Measurements from ENCODE around the gene ELF5.

ELF5 gene

DNA sequence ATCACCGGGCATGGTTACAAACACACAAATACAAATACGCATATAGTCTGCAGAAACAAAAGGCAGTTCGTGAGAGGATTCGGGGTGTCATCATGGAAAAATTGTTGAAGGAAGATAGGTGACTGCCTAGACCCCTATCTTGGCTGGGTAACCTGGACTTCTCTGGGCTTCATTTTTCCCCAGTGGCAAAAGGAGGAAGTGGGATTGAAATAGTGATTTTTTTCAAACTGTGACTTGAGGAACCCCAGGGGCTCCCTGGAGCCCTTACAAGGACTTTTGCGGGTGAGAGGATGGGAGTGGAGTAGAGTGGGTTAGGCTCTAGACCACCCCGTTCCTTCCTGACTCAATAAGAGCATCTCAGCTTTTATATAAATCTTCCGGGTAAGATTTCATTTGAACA is 1.0 kb upstream of the ELF5 start:
- no peak for DNase-seq (ENCODE audit: low read depth)
- no peak overlapping the region for H3K4me3 ChIP-seq (replicated peaks; ENCODE audit: low read depth, low read length)
- TF ChIP-seq, protein P1, sequence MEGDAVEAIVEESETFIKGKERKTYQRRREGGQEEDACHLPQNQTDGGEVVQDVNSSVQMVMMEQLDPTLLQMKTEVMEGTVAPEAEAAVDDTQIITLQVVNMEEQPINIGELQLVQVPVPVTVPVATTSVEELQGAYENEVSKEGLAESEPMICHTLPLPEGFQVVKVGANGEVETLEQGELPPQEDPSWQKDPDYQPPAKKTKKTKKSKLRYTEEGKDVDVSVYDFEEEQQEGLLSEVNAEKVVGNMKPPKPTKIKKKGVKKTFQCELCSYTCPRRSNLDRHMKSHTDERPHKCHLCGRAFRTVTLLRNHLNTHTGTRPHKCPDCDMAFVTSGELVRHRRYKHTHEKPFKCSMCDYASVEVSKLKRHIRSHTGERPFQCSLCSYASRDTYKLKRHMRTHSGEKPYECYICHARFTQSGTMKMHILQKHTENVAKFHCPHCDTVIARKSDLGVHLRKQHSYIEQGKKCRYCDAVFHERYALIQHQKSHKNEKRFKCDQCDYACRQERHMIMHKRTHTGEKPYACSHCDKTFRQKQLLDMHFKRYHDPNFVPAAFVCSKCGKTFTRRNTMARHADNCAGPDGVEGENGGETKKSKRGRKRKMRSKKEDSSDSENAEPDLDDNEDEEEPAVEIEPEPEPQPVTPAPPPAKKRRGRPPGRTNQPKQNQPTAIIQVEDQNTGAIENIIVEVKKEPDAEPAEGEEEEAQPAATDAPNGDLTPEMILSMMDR (IDR thresholded peaks at IDR 0.05; ENCODE audit: low read length, missing control alignments), result no peak

DNA sequence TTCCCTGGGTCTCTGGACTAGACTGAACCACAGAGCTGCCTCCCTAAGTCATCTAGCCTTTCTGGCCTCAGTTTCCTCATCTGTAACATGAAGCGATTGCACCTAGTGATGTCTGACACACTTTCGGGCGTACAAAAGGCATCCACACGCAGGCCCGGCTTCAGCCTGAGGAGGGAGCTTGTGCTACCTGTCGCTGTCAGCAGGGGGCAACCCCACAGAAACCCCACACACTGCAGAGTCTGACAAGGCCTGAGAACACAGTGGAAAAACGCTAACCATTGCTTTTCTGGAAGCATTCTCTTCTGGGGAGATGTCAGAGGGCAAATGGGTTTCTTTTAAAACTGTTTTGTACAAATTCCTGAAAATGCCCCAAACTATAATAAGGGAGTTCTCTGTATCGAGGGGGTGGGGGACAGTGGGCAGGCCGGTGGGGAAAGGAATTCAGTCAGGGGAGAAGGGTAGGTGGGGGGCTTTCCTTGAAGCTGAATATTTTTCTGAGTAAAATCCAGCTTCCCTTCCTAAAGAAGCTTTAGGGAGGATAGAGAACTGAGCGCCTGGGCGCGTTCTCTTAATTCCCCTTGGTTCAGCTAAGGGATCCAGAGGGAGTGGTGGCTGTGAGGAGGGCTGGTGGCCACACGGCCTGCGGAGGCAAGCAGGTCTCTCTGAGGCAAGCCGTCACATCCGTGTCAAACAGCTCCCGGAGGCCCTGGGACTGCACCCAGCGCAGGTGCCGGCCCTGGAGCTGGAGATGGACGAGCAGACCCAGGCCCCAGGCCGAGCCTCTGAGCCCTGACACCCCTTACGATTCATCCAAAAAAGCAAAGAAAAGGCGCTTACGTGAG is 533 bp downstream of the ELF5 start:
- peak; percentile 65 for DNase-seq (ENCODE audit: low read depth)
- TF ChIP-seq, protein P1 (IDR thresholded peaks at IDR 0.05; ENCODE audit: low read length, missing control alignments), result peak; percentile 95
- H3K4me3 ChIP-seq (replicated peaks; ENCODE audit: low read depth, low read length), result no peak overlapping the region

DNA sequence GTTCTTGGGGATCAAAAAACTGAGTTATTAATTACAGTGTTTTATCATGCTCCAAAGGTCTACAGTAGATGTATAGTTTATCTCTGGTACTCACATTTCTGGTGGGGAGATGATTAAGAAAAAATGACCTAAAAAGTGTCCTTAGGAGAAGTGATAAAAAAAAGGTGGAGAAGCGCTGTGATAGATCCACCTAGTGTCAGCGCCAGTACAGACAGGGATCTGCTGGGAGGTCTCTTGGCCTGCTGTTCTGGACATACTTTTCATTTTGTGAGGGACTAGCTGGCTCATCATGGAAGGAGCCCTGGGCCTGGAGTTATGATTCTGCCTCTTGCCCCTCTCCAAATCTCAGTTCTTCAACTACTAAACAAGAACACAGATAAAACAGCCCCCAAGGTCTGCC is 2.9 kb downstream of the ELF5 start:
- TF ChIP-seq, protein P1 (IDR thresholded peaks at IDR 0.05; ENCODE audit: low read length, missing control alignments), result no peak
- DNase-seq (ENCODE audit: low read depth), result no peak
- no peak overlapping the region for H3K4me3 ChIP-seq (replicated peaks; ENCODE audit: low read depth, low read length)

DNA sequence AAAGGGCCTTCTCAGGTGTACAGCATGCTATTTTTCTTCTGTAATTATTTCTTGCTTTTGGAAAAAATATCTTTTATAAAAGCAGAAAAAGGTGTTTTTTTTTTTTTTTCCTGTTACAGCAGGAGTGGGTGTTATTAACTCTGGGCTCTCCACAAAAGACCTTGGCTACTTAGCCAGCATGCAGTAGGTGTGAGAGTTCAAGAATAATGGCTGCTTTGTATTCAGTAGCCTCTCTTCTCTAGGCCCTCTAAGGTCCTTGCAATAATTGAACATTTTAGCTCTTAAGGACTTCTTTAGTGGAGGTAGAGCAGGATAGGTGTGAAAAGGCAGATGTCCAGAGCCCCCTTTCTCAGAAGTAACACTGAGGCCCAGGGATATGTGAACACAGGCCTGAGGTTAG is 3.4 kb downstream of the ELF5 start:
- DNase-seq (ENCODE audit: low read depth), result no peak
- TF ChIP-seq, protein P1 (IDR thresholded peaks at IDR 0.05; ENCODE audit: low read length, missing control alignments), result no peak
- H3K4me3 ChIP-seq (replicated peaks; ENCODE audit: low read depth, low read length), result no peak overlapping the region

DNA sequence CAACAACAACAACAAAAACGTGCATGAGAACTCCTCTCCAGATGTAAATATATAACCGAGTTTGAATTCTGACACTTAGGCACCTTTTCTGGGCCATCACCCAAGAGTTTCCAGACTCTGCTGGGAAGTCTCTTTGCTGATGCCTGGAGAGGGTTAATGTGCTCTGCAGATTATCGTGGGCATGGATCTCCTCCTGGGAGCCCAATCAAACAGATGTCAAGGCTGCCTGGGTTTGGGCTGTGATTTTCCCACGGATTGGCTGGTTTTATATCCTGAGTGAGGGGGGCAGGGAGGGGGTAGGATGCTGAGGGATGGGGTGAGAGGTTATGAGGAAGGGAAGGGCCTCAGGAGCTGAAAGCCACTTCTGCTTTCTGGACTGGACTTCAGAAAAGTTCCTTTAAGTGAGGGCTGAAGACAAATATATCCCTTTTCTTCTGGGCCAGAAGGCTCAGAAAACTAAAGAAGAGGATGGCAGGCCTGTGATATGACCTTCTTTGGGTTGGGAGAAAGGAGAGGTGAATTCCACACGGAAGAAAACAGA is 4.2 kb downstream of the ELF5 start:
- TF ChIP-seq, protein P1 (IDR thresholded peaks at IDR 0.05; ENCODE audit: low read length, missing control alignments), result no peak
- no peak overlapping the region for H3K4me3 ChIP-seq (replicated peaks; ENCODE audit: low read depth, low read length)
- no peak for DNase-seq (ENCODE audit: low read depth)

DNA sequence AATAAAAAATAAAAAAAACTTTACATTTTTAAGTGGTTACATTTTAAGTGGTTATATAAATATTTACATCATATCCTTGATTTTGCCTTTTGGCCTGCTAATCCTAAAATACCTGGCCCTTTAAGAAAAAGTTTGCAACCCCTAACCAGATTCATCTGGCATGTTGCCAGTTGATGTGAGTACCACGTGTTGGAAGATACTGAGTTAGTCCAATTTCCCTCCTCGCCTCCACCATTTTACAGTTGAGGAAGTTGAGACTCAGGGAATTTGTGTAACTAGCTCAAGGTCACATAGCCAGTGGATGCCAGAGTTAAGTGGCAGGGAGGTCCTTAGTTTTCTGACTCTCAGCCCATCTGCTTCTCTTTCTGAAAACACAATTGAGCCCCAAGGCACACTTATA is 5.1 kb downstream of the ELF5 start:
- TF ChIP-seq, protein P1 (IDR thresholded peaks at IDR 0.05; ENCODE audit: low read length, missing control alignments), result no peak
- DNase-seq (ENCODE audit: low read depth), result no peak
- no peak overlapping the region for H3K4me3 ChIP-seq (replicated peaks; ENCODE audit: low read depth, low read length)
